GM12864 (cell line): ENCODE data around the gene ZIC4.

ENCODE experiments used
- DNase-seq: peaks from one replicate; pipeline ENCODE4 v3.0.0-alpha.2; 2011; ENCODE audit warnings: low read depth
- H3K4me3 ChIP-seq: 2 replicates; pipeline ENCODE4 v1.5.1; 2011; ENCODE audit warnings: mild to moderate bottlenecking, low read depth, low read length, control low read depth
- CTCF ChIP-seq: IDR thresholded peaks from 2 replicates; pipeline ENCODE4 v1.5.1; 2011; ENCODE audit warnings: low read depth, mild to moderate bottlenecking, moderate library complexity, low read length, control low read depth, inconsistent platforms; ENCODE audit errors: missing control alignments

The ZIC4 gene

GRCh38 chr3:147373301-147373700 is 33.0 kb downstream of the ZIC4 start:
- TF ChIP-seq CTCF = no peak
- no peak overlapping the region for H3K4me3 ChIP-seq

GRCh38 chr3:147372525-147373027 is 33.8 kb downstream of the ZIC4 start:
- H3K4me3 ChIP-seq = no peak overlapping the region
- no peak for DNase-seq
- no peak for TF ChIP-seq CTCF

More at GRCh38 chr3:147373301-147373700, 33.0 kb downstream of the ZIC4 start:
- DNase-seq = no peak

GRCh38 chr3:147371771-147372340 is 34.5 kb downstream of the ZIC4 start:
- no peak for TF ChIP-seq CTCF
- DNase-seq = no peak
- H3K4me3 ChIP-seq = no peak overlapping the region

- TF ChIP-seq CTCF = no peak
- no peak overlapping the region for H3K4me3 ChIP-seq
- DNase-seq = no peak
Observed at GRCh38 chr3:147371140-147371539, 35.2 kb downstream of the ZIC4 start.

- no peak for DNase-seq
- no peak for TF ChIP-seq CTCF
- H3K4me3 ChIP-seq = no peak overlapping the region
Observed at GRCh38 chr3:147370349-147370748, 36.0 kb downstream of the ZIC4 start.

- no peak for DNase-seq
- H3K4me3 ChIP-seq = no peak overlapping the region
- no peak for TF ChIP-seq CTCF
Observed at GRCh38 chr3:147369661-147370123, 36.7 kb downstream of the ZIC4 start.

GRCh38 chr3:147369231-147369630 is 37.1 kb downstream of the ZIC4 start:
- DNase-seq = no peak
- H3K4me3 ChIP-seq = no peak overlapping the region
- TF ChIP-seq CTCF = no peak
